Measurements from ENCODE around the gene DNAH14. TPM values are rescaled to one million over a fixed set of nuclear protein-coding genes. Genes with fewer than 3 reads are reported as not detected.
"Not testable (repeated sequence)": the region's sequence is repeated elsewhere in the genome, so short reads cannot be mapped to it uniquely, and the experiment has no call there.

DNAH14 gene
- total RNA-seq, 4 donors from 2014 or later = 0.15 to 0.55 TPM; not detected in 2

- Histone ChIP-seq H3K27me3 (no peaks in the 10 kb centered on the region), H3K9me3 (no peaks in the 10 kb centered on the region), H3K4me3 (no peak overlapping the region), H3K4me1 (no peaks in the 10 kb centered on the region), H3K27ac (no peak overlapping the region), H3K36me3 (no peaks in the 10 kb centered on the region)
- in situ Hi-C loops (cut with MboI; ENCODE audit: low sequenced_read_pairs in 4 of 4) (no loop called here), intact Hi-C loops (cut with DNase I; ENCODE audit: low total_unique reads) (no loop called here)
- DNase-seq = no peak
- no peak for ATAC-seq
- no peak for TF ChIP-seq CTCF (IDR thresholded peaks at IDR 0.05 in 4 of 5, conservative IDR thresholded peaks at IDR 0.05 in 1 of 5)
- TF ChIP-seq POLR2A (IDR thresholded peaks at IDR 0.05) = no peak
These were observed 279.7 kb downstream of the DNAH14 start for GRCh38 chr1:225209153-225209552.

- H3K27ac ChIP-seq; H3K36me3 ChIP-seq; H3K4me1 ChIP-seq; in situ Hi-C loops (cut with MboI; ENCODE audit: low sequenced_read_pairs in 4 of 4); ATAC-seq; H3K4me3 ChIP-seq; DNase-seq; H3K9me3 ChIP-seq; intact Hi-C loops (cut with DNase I; ENCODE audit: low total_unique reads); H3K27me3 ChIP-seq: not testable (repeated sequence)
These were observed 280.7 kb downstream of the DNAH14 start for GRCh38 chr1:225210180-225210579.

GRCh38 chr1:225211694-225212442 lies 282.4 kb downstream of the DNAH14 start:
- ATAC-seq; intact Hi-C loops (cut with DNase I; ENCODE audit: low total_unique reads): not testable (repeated sequence)

GRCh38 chr1:225224287-225224686 lies 294.8 kb downstream of the DNAH14 start:
- H3K9me3 ChIP-seq = no peaks in the 10 kb centered on the region
- no peak for ATAC-seq

More at GRCh38 chr1:225211694-225212442, 282.4 kb downstream of the DNAH14 start:
- H3K27me3 ChIP-seq; H3K36me3 ChIP-seq; DNase-seq; H3K4me3 ChIP-seq; H3K27ac ChIP-seq; in situ Hi-C loops (cut with MboI; ENCODE audit: low sequenced_read_pairs in 4 of 4); H3K9me3 ChIP-seq; H3K4me1 ChIP-seq: not testable (repeated sequence)

GRCh38 chr1:225225681-225226080 lies 296.2 kb downstream of the DNAH14 start:
- in situ Hi-C loops (cut with MboI; ENCODE audit: low sequenced_read_pairs in 4 of 4) = no loop called here
- no peak for ATAC-seq
- Histone ChIP-seq H3K36me3 (no peaks in the 10 kb centered on the region), H3K4me1 (no peaks in the 10 kb centered on the region), H3K27me3 (no peaks in the 10 kb centered on the region), H3K9me3 (no peaks in the 10 kb centered on the region), H3K4me3 (no peak overlapping the region), H3K27ac (no peak overlapping the region)
- TF ChIP-seq CTCF (IDR thresholded peaks at IDR 0.05 in 4 of 5, conservative IDR thresholded peaks at IDR 0.05 in 1 of 5) (no peak), POLR2A (IDR thresholded peaks at IDR 0.05) (no peak)
- DNase-seq = no peak
- intact Hi-C loops (cut with DNase I; ENCODE audit: low total_unique reads) = no loop called here

More at GRCh38 chr1:225224287-225224686, 294.8 kb downstream of the DNAH14 start:
- intact Hi-C loops (cut with DNase I; ENCODE audit: low total_unique reads) (no loop called here), in situ Hi-C loops (cut with MboI; ENCODE audit: low sequenced_read_pairs in 4 of 4) (no loop called here)
- no peak overlapping the region for H3K27ac ChIP-seq
- TF ChIP-seq POLR2A (IDR thresholded peaks at IDR 0.05) = no peak
- TF ChIP-seq CTCF (IDR thresholded peaks at IDR 0.05 in 4 of 5, conservative IDR thresholded peaks at IDR 0.05 in 1 of 5) = no peak
- no peak overlapping the region for H3K4me3 ChIP-seq
- H3K27me3 ChIP-seq = no peaks in the 10 kb centered on the region
- no peak for DNase-seq
- no peaks in the 10 kb centered on the region for H3K4me1 ChIP-seq
- no peaks in the 10 kb centered on the region for H3K36me3 ChIP-seq
